WTC11 (cell line): Measurements from ENCODE around the gene CES3. TPM values are rescaled to one million over a fixed set of nuclear protein-coding genes. Genes with fewer than 3 reads are reported as not detected.

Experiments
- ATAC-seq: fragments of 200-7000 bp; cut with Tn5 transposase; 2 replicates; pipeline ENCODE4 v1.10.0; 2021; ENCODE audit warnings: mild to moderate bottlenecking, moderate library complexity
- CTCF ChIA-PET: fragments of 300-600 bp; sonication (Branson Sonifier 250); formaldehyde crosslinking; loops from one replicate; lab custom pipeline; 2021; ENCODE audit warnings: antibody characterized with exemption; lab: Charles Lee
- POLR2A ChIA-PET: fragments of 350-600 bp; sonication (Branson Sonifier 250); formaldehyde crosslinking; loops from one replicate; lab custom pipeline; 2021; ENCODE audit warnings: antibody characterized with exemption; lab: Charles Lee
- DNase-seq: peaks from one replicate; pipeline ENCODE4 v3.0.0; 2021; ENCODE audit warnings: low spot score
- H3K27ac Mint-ChIP-seq: 2 replicates; pipeline ENCODE4 v1.8.0; 2021; ENCODE audit warnings: mixed read lengths
- H3K27me3 Mint-ChIP-seq: 2 replicates; pipeline ENCODE4 v1.8.0; 2021; ENCODE audit warnings: low read depth, mild to moderate bottlenecking, moderate library complexity, mixed read lengths
- H3K36me3 Mint-ChIP-seq: 2 replicates; pipeline ENCODE4 v1.8.0; 2021; ENCODE audit warnings: mixed read lengths
- H3K4me1 Mint-ChIP-seq: 2 replicates; pipeline ENCODE4 v1.8.0; 2022; ENCODE audit warnings: mixed read lengths
- H3K4me3 Mint-ChIP-seq: 2 replicates; pipeline ENCODE4 v1.8.0; 2021; ENCODE audit warnings: mild to moderate bottlenecking, moderate library complexity, mixed read lengths
- H3K9me3 Mint-ChIP-seq: 2 replicates; pipeline ENCODE4 v1.8.0; 2021; ENCODE audit warnings: mixed read lengths
- ATF1 ChIP-seq: sonication (generic); formaldehyde crosslinking; IDR thresholded peaks from 2 replicates; pipeline ENCODE4 v1.8.1; 2023; ENCODE audit warnings: mild to moderate bottlenecking, moderate library complexity, missing genetic modification reagents
- ATF3 ChIP-seq: sonication (generic); formaldehyde crosslinking; conservative IDR thresholded peaks from 2 replicates; pipeline ENCODE4 v1.8.1; 2022; ENCODE audit warnings: mild to moderate bottlenecking, missing genetic modification reagents
- CTCF ChIP-seq: fragments of 200-600 bp; IDR thresholded peaks from 2 replicates; pipeline ENCODE4 v1.8.0; 2022; ENCODE audit warnings: antibody characterized with exemption
- E2F5 ChIP-seq: sonication (generic); formaldehyde crosslinking; IDR thresholded peaks from 2 replicates; pipeline ENCODE4 v1.8.1; 2022; ENCODE audit warnings: mild to moderate bottlenecking, moderate library complexity, missing genetic modification reagents
- FOXJ3 ChIP-seq: sonication (generic); formaldehyde crosslinking; IDR thresholded peaks from 2 replicates; pipeline ENCODE4 v1.9.0; 2021; ENCODE audit warnings: missing genetic modification reagents, mild to moderate bottlenecking, borderline replicate concordance
- FOXK1 ChIP-seq: sonication (generic); formaldehyde crosslinking; IDR thresholded peaks from 2 replicates; pipeline ENCODE4 v1.8.0; 2022; ENCODE audit warnings: mild to moderate bottlenecking, moderate library complexity, missing genetic modification reagents
- GRHL2 ChIP-seq: fragments of 250-450 bp; sonication (Bioruptor Pico); IDR thresholded peaks from 2 replicates; pipeline ENCODE4 v1.8.0; 2022; ENCODE audit warnings: mild to moderate bottlenecking, moderate library complexity; ENCODE audit not compliant: insufficient replicate concordance, severe bottlenecking
- HMGXB4 ChIP-seq: sonication (generic); formaldehyde crosslinking; IDR thresholded peaks from 2 replicates; pipeline ENCODE4 v1.8.1; 2023; ENCODE audit warnings: mild to moderate bottlenecking, moderate library complexity, missing genetic modification reagents
- NFATC4 ChIP-seq: fragments of 250-450 bp; sonication (Bioruptor Pico); IDR thresholded peaks from 2 replicates; pipeline ENCODE4 v1.9.0; 2021; ENCODE audit warnings: mild to moderate bottlenecking
- NR1H2 ChIP-seq: sonication (generic); formaldehyde crosslinking; IDR thresholded peaks from 2 replicates; pipeline ENCODE4 v1.9.0; 2021; ENCODE audit warnings: mild to moderate bottlenecking, moderate library complexity, missing genetic modification reagents
- RELA ChIP-seq: sonication (generic); formaldehyde crosslinking; IDR thresholded peaks from 2 replicates; pipeline ENCODE4 v1.8.1; 2022; ENCODE audit warnings: missing genetic modification reagents, mild to moderate bottlenecking, borderline replicate concordance
- SMAD3 ChIP-seq: sonication (generic); formaldehyde crosslinking; IDR thresholded peaks from 2 replicates; pipeline ENCODE4 v1.8.0; 2022; ENCODE audit warnings: missing genetic modification reagents, mild to moderate bottlenecking, borderline replicate concordance
- TEAD4 ChIP-seq: sonication (generic); formaldehyde crosslinking; IDR thresholded peaks from 2 replicates; pipeline ENCODE4 v1.8.0; 2022; ENCODE audit warnings: mild to moderate bottlenecking, missing genetic modification reagents
- ZBTB43 ChIP-seq: sonication (generic); formaldehyde crosslinking; IDR thresholded peaks from 2 replicates; pipeline ENCODE4 v1.8.1; 2023; ENCODE audit warnings: mild to moderate bottlenecking, missing genetic modification reagents
- ZNF263 ChIP-seq: sonication (generic); formaldehyde crosslinking; IDR thresholded peaks from 2 replicates; pipeline ENCODE4 v1.8.1; 2022; ENCODE audit warnings: low read depth, mild to moderate bottlenecking, moderate library complexity, missing genetic modification reagents
- ZNF425 ChIP-seq: fragments of 250-450 bp; sonication (Bioruptor Pico); conservative IDR thresholded peaks from 2 replicates; pipeline ENCODE4 v1.9.0; 2021; ENCODE audit warnings: mild to moderate bottlenecking
- total RNA-seq: library from RNA; stranded (reverse); gene quantifications from 3 replicates; pipeline ENCODE4 v1.2.3, GENCODE V29; 2021
- TF ChIP-seq, protein P1 (sequence below): sonication (generic); formaldehyde crosslinking; IDR thresholded peaks from 2 replicates; pipeline ENCODE4 v1.8.1; 2023; ENCODE audit warnings: mild to moderate bottlenecking, missing genetic modification reagents, moderate library complexity
- TF ChIP-seq, protein P2 (sequence below): sonication (generic); formaldehyde crosslinking; IDR thresholded peaks from 2 replicates; pipeline ENCODE4 v1.8.0; 2023; ENCODE audit warnings: mild to moderate bottlenecking, missing genetic modification reagents

The CES3 gene
- total RNA-seq, 1 experiment from 2014 or later = 3.3 TPM

- TF ChIP-seq ATF1 (CRISPR knock-in tag) (no peak), FOXJ3 (CRISPR knock-in tag) (no peak), CTCF (no peak), ZNF263 (CRISPR knock-in tag) (no peak), FOXK1 (no peak), GRHL2 (CRISPR knock-in tag) (no peak), NFATC4 (CRISPR knock-in tag) (no peak), ZNF425 (CRISPR knock-in tag) (no peak), SMAD3 (CRISPR knock-in tag) (no peak), RELA (no peak)
- TF ChIP-seq, protein P1, sequence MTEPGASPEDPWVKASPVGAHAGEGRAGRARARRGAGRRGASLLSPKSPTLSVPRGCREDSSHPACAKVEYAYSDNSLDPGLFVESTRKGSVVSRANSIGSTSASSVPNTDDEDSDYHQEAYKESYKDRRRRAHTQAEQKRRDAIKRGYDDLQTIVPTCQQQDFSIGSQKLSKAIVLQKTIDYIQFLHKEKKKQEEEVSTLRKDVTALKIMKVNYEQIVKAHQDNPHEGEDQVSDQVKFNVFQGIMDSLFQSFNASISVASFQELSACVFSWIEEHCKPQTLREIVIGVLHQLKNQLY (CRISPR knock-in tag) = no peak
Observed at GRCh38 chr16:66958857-66959703, 2.0 kb upstream of the CES3 start (continued).

- POLR2A ChIA-PET = no interaction called here
- CTCF ChIA-PET = interaction anchor here (0.8 to 5.3 kb wide), 19 partner anchors 10 to 433 kb away, joined by 3 to 51 read pairs (median 8); partner anchors contain the start of genes B3GNT9, CDH16, ELMO3 and NOL3
- no peaks in the 10 kb centered on the region for H3K9me3 Mint-ChIP-seq
Observed at GRCh38 chr16:66959704-66960161, 1.3 kb upstream of the CES3 start.

More at GRCh38 chr16:66959704-66960161, 1.3 kb upstream of the CES3 start:
- Mint-ChIP-seq H3K4me3 (no peak overlapping the region), H3K27ac (no peak overlapping the region), H3K4me1 (peaks cover 9% of the 10 kb centered on the region), H3K36me3 (no peaks in the 10 kb centered on the region), H3K27me3 (peaks cover 8% of the 10 kb centered on the region; the same call in 1 of the 2 replicates)
- DNase-seq (no peak), ATAC-seq (no peak)
- no peak for TF ChIP-seq ZBTB43
- TF ChIP-seq, protein P2, sequence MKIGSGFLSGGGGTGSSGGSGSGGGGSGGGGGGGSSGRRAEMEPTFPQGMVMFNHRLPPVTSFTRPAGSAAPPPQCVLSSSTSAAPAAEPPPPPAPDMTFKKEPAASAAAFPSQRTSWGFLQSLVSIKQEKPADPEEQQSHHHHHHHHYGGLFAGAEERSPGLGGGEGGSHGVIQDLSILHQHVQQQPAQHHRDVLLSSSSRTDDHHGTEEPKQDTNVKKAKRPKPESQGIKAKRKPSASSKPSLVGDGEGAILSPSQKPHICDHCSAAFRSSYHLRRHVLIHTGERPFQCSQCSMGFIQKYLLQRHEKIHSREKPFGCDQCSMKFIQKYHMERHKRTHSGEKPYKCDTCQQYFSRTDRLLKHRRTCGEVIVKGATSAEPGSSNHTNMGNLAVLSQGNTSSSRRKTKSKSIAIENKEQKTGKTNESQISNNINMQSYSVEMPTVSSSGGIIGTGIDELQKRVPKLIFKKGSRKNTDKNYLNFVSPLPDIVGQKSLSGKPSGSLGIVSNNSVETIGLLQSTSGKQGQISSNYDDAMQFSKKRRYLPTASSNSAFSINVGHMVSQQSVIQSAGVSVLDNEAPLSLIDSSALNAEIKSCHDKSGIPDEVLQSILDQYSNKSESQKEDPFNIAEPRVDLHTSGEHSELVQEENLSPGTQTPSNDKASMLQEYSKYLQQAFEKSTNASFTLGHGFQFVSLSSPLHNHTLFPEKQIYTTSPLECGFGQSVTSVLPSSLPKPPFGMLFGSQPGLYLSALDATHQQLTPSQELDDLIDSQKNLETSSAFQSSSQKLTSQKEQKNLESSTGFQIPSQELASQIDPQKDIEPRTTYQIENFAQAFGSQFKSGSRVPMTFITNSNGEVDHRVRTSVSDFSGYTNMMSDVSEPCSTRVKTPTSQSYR (CRISPR knock-in tag) = no peak
- TF ChIP-seq ZNF263 (CRISPR knock-in tag) = no peak
- no peak for TF ChIP-seq ATF3 (CRISPR knock-in tag)
- no peak for TF ChIP-seq NR1H2 (CRISPR knock-in tag)
- TF ChIP-seq FOXK1 = no peak
- TF ChIP-seq E2F5 = no peak
- TF ChIP-seq HMGXB4 (CRISPR knock-in tag) = no peak
- TF ChIP-seq TEAD4 (CRISPR knock-in tag) = no peak
- TF ChIP-seq, protein P1 (CRISPR knock-in tag) = no peak
